ENCODE measurements around the gene CAPRIN1.

Gene CAPRIN1

GRCh38 chr11:34146411-34146810, 94.9 kb downstream of the CAPRIN1 start:
- no peak for DNase-seq

GRCh38 chr11:34146866-34147265, 95.3 kb downstream of the CAPRIN1 start:
- no peak for DNase-seq

- DNase-seq = no peak
Measured at GRCh38 chr11:34147581-34147980, 96.0 kb downstream of the CAPRIN1 start.

GRCh38 chr11:34148504-34149165, 97.1 kb downstream of the CAPRIN1 start:
- no peak for DNase-seq

- no peak for DNase-seq
Measured at GRCh38 chr11:34149274-34149673, 97.7 kb downstream of the CAPRIN1 start.

- DNase-seq = no peak
Measured at GRCh38 chr11:34149786-34150185, 98.3 kb downstream of the CAPRIN1 start.

GRCh38 chr11:34150494-34151151, 99.1 kb downstream of the CAPRIN1 start:
- DNase-seq = no peak

Measured in activated CD4-positive, alpha-beta T cell treated with anti-CD3 and anti-CD28 coated beads, Interleukin-2, amount 50 U/mL, for 16 hours (primary cell).